GM21619 (cell line): ENCODE measurements around the gene OSBPL2.

Source experiments
- ATAC-seq: cut with Tn5 transposase; IDR thresholded peaks from one replicate; pipeline ENCODE4 v1.9.1; 2021; ENCODE audit not compliant: unreplicated experiment

Gene OSBPL2

DNA sequence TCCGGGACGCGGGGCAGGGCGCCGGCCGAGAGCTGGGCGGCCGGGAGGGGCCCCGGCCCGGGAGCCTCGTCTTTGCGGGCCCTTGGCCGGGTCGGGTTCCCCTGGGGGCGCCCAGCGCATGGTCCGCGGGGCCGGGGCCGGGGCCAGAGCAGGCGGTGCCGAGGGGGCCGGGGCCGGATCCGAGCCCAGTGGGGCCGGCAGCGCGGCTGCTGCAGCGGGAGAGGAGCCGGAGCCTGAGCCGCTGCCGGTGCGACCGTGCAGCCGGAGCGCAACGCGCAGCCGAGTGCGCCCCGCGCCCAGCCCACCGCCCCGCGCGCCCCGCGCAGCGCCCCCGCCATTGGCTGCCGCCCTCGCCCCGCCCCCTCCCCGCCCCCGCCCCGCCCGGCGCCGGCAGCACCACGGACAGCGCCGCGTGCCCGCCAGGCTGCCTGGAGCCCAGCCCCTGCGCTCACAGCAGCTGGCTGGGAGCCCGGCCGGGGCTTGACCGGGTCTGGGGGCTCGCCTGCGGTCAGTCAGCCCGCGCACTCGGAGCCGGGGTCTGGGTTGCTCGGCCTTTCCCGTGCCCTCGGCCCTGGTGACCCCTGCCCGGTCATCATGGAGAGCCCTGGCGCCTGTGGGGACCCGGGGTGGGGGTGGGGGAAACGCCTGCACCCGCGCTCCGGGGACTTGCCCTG lies 18.2 kb upstream of the OSBPL2 start, which contains the start of gene HRH3:
HRH3 (minus strand) TSS at position 287 of the 674 bp plus-strand sequence. CDS start 308 bp downstream, outside the sequence.
- ATAC-seq = no peak

DNA sequence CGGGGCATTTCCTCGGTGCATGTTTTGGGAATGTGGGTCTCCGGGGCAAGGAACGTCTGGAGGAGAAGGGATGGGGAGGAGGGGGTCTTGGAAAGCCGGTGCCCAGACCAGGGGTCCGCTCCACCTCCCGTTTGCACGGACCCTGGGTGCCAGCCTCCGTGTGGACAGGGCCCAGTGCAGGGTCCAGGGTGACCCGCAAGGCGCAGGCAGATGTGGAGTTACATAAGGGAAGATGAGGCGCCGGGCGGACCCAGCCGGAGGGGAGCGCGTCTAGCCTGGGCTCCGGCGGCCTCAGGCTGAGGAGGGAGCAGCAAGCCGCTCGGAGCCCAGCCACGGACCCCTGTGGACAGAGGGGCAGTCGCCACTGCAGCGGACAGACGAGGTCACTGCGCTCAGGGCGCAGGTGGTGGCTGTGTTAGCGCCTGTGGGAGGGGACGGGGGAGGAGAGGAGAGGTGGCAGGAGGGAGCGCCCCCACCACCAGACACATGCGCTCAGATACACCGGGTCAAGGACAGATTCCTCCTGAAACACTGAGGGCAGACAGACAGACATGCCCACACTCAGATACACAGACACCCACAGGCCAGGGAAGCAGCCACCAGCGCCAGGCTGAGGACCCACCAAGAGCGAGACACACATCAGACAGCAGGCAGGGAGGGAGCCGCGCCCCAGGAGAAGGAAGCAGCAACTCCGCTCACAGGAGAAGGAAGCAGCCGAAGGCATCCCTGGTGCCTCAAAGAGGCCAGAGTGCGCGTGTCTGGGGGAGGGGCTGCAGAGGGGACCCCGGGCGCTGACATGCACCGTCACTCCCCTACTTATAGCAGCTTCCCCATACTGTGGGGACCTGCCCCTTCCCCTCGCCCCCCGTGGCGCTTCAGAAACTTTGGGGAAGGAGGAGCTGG lies 17.4 kb upstream of the OSBPL2 start:
- ATAC-seq = no peak

DNA sequence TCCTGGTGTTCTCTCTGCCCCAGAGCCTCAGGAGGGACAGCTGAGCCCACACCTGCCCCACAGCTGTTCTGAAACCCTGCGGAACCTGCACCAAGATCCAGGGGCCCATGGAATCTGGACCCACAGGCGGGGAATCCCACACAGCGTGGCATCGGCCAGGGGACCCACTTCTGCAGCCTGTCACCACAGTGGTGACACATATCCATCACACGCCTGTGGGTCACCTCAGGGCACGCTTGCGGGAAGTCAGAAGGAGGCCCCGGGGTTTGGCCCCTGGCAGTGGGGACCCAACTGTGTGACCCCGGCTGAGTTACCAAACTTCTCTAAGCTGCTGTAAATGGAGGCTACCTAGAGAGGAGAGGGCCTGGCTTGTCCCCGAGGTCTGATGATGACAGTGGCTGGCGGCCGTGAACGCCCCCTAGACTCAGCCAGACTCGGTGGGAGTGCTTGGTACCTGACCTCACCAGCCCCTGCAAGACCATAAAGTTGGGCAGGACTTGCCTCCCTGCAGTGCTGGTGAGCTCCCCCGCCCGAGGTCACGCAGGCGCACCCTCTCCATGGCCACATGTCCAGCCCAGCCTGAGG lies 16.0 kb upstream of the OSBPL2 start:
- ATAC-seq = no peak

- ATAC-seq = no peak
These were observed 15.3 kb upstream of the OSBPL2 start for GRCh38 chr20:62222972-62223371.

DNA sequence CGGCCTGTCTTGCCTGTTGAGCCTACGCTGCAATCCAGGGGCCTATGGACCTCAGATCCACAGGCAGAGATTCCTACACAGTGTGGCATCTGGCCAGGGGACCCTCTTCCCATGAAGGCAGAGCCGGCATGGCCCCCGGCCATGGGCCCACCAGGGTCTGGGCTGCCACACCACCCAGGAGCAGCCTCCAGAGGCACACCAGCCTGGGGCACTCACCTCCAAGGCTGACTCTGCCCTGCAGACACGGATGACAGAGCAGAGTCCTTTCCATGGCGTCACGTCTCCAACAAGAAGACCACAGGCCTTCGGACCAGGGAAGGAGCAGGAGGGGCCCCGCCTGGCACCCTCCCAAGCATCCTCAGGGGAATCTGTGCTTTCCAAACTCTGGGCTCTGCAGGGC lies 14.8 kb upstream of the OSBPL2 start:
- ATAC-seq = no peak

- no peak for ATAC-seq
These were observed 14.0 kb upstream of the OSBPL2 start for GRCh38 chr20:62224113-62224855.

DNA sequence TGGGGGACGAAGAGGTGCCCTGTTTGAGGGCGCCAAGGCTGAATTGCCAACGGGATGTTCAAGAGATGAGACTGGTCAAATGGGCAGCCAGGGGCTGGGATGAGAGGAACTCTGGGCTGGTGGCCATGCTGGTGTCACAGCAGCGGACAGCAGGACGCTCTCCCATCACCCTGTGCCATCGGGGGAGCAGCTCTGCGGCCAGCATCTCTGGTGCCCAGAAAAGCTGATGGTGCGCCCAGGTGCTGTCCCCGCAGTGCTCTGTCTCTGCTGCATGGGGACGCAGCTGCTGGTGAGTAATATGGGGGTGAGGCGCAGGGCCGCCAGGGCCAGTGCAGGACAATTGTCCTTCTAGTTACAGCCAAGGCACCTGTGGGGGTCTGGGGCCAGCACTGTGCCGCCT lies 13.3 kb upstream of the OSBPL2 start:
- no peak for ATAC-seq

GRCh38 chr20:62225820-62226635 lies 12.3 kb upstream of the OSBPL2 start:
- no peak for ATAC-seq

DNA sequence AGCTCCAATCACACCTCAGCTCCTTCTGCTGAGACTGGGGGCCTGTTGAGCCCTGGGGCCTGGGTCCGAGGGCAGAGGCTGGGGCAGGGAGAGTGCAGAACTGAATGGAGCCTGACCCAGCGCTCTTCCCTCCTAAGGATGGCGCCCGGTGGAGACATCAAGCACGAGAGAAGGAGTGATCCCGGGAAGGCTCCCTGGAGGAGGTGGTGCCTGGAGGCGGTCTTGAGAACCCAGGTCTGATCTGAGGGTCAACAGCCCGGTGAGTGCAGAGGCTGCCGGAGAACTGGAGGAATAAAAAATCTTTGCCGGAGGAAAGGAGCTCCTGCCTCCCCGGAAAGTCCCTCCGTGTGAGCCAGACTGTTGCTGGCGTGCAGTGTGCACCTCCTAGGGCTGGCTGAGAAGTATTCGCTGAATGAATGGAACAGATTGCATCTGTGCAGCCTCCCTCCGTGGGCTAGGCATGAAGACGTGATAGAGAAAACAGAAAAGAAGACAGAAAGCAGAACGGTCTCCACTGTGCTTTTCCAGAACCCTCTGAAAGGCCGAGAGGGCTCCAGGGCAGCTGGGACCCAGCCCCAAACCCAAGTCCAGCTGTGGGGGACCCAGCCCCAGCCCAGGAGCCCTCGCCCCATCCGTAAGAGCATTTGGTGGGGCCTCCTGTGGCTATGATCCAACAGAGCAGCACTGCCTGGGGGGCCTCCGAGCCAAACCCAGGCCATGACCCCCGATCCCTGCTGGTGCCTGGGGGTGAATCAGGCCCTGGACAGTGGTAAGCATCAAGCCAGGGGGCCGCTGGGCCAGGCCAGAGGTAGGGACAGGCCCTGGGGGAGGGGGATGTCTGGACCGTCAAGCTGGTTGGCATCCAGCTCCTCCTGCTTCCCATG lies 11.4 kb upstream of the OSBPL2 start:
- ATAC-seq = no peak

- no peak for ATAC-seq
These were observed 10.7 kb upstream of the OSBPL2 start for GRCh38 chr20:62227591-62227976.

DNA sequence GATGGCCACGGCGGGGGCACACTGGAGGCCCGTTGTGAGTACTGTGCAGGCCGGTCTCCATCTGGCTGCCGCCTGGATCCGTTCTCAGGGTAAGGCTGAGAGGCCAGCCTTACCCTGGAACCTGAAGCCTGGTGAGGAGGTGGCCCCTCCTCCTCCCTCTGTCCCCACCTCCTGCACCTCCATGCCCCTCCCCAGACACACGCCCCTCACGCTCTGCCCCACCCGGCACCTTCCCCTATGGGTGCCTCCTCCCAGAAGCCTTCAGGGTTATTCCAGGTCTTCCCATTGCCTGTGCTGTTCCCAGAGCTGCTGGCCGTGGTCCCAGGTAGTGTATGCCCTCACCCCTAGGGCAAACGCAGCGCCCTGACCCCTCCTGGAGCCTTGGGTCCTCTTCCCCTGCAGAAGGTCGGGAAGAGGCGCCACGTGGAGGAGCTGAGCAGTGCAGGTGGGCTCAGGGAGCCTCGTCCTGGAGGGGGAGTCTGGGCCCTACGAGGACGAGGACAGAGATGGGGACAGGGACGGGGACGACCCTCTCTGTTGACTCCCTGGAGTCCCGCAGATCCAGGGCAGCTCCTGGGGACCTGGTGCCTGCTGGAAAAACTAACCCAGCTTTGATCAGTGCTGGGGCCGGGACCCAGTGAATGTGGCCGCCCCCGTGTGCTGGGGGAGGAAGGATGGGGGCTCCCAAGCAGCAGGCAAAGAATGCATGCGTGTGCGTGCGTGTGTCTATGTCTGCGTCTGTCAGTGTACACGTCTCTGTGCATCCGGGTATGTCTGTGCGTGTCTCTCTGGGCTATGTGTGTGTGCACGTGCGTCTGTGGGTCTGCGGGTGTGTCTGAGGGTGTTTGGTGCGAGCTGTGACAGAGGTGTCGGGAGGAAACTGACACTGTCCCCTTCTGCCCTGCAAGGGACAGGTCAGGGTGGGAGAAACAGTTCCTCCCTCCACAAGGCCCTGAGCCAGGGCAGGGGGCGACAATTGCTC lies 10.1 kb upstream of the OSBPL2 start:
- ATAC-seq = no peak

- ATAC-seq = no peak
These were observed 9.3 kb upstream of the OSBPL2 start for GRCh38 chr20:62228982-62229545.

DNA sequence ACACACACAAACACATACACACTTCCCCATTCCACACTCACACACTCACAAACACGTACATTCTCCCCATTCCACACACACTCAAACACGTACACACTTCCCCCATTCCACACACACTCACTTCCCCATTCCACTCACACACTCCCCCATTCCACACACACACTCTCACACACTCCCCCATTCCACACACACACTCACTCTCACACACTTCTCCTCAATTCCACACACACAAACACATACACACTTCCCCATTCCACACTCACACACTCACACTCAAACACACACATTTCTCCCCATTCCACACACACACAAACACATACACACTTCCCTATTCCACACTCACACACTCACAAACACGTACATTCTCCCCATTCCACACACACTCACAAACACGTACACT lies 8.7 kb upstream of the OSBPL2 start:
- ATAC-seq = no peak

DNA sequence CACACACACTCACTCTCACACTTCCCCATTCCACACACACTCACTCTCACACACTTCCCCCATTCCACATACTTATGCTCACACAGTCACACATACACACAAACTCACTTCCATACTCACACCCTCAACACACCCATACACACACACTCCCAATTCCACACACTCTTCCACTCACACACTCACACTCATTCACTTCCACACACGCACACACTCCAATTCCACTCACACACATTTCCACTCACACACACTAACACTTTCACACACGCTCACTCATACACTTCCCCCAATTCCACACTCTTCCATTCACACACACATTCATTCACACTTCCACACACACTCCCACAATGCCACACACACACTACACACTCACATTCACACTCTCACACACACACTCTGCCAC lies 8.0 kb upstream of the OSBPL2 start:
- ATAC-seq = no peak

DNA sequence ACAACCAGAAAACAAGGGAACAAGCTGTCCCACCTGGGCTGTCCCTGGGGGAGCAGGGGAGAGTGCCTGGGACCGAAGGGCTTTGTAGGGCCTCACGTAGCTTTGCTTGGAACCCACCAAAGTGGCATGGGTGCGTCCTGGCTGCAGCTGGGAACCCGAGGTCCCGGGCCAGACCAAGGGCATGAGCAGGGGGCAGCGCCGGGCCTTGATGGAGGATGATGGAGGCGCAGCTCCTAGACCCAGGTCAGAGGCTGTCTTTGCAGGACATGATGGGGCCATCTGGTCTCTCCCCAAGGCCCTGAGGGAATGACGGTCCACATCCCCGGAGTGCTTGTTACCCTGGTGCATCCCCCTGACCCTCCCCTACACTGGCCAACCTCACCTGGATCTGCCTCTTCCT lies 7.6 kb upstream of the OSBPL2 start:
- ATAC-seq = no peak

- ATAC-seq = no peak
These were observed 7.0 kb upstream of the OSBPL2 start for GRCh38 chr20:62231292-62231691.

- ATAC-seq = no peak
These were observed 6.1 kb upstream of the OSBPL2 start for GRCh38 chr20:62232194-62232593.
